AG04450 (cell line): Measurements from ENCODE around the gene ADI1. TPM values are rescaled to one million over a fixed set of nuclear protein-coding genes. Genes with fewer than 3 reads are reported as not detected.

Experiments
- CTCF ChIA-PET: fragments of 300-600, 350-600 bp; formaldehyde crosslinking; extraction: SDS; loops from one replicate; lab custom pipeline; 2022; ENCODE audit warnings: antibody characterized with exemption, inconsistent platforms; lab: Charles Lee
- POLR2A ChIA-PET: fragments of 350-600 bp; formaldehyde crosslinking; extraction: SDS; loops from one replicate; lab custom pipeline; 2021; ENCODE audit warnings: antibody characterized with exemption, inconsistent platforms; lab: Yijun Ruan, JAX
- DNase-seq: peaks from one replicate; pipeline ENCODE4 v3.0.0-alpha.2; 2011; ENCODE audit warnings: low read depth, low spot score
- H3K27ac ChIP-seq: one replicate; pipeline ENCODE4 v1.5.1; 2012; ENCODE audit warnings: low read depth, low read length, control low read depth
- H3K27me3 ChIP-seq: one replicate; pipeline ENCODE4 v1.6.0; 2012; ENCODE audit warnings: low read length; ENCODE audit not compliant: control insufficient read depth, insufficient read depth
- H3K4me3 ChIP-seq: 2 replicates; pipeline ENCODE4 v1.5.1; 2011; ENCODE audit warnings: mild to moderate bottlenecking, low read depth, low read length, control low read depth
- H3K9me3 ChIP-seq: 2 replicates; pipeline ENCODE4 v1.5.1; 2012; ENCODE audit warnings: low read length; ENCODE audit not compliant: control insufficient read depth, insufficient read depth
- polyA plus RNA-seq: library from polyadenylated mRNA; depleted of rRNA; stranded (reverse); fragments of >200 nt; gene quantifications from 2 replicates; pipeline ENCODE4 v1.2.3, GENCODE V29; 2011
- TF ChIP-seq, protein P1 (sequence below): IDR thresholded peaks from 2 replicates; pipeline ENCODE4 v1.5.1; 2011; ENCODE audit warnings: low read depth, low read length, control low read depth, inconsistent platforms

ADI1 gene
- polyA plus RNA-seq, 1 experiment: 71.4 TPM

DNA sequence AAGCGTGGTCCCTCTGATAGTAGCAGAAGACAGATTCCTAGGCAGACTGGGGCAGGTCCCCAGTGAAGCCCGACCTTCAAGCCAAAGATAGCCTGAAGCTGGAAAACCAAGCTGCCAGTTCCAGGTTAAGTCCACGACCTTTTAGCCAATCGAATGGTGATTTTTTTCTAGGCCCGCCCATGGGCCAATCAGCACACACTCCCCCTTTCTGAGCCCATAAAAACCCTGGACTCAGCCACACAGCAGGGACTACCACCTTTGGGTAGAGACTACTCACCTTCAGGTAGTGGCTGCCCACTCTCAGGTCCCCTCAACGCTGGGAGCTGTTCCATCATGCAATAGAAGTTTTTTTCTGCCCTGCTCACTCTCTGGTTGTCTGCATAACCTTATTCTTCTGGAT lies 14.5 kb upstream of the ADI1 start:
- POLR2A ChIA-PET: interaction anchor here (1.0 kb wide), 1 partner anchor 14 kb away, joined by 4 read pairs; the partner anchor contains the start of gene ADI1
- H3K27me3 ChIP-seq: no peaks in the 10 kb centered on the region
- no peak overlapping the region for H3K4me3 ChIP-seq
- peaks cover 5% of the 10 kb centered on the region; the same call in 1 of the 2 replicates for H3K9me3 ChIP-seq
- H3K27ac ChIP-seq: no peak overlapping the region
- CTCF ChIA-PET: no interaction called here
- TF ChIP-seq, protein P1, sequence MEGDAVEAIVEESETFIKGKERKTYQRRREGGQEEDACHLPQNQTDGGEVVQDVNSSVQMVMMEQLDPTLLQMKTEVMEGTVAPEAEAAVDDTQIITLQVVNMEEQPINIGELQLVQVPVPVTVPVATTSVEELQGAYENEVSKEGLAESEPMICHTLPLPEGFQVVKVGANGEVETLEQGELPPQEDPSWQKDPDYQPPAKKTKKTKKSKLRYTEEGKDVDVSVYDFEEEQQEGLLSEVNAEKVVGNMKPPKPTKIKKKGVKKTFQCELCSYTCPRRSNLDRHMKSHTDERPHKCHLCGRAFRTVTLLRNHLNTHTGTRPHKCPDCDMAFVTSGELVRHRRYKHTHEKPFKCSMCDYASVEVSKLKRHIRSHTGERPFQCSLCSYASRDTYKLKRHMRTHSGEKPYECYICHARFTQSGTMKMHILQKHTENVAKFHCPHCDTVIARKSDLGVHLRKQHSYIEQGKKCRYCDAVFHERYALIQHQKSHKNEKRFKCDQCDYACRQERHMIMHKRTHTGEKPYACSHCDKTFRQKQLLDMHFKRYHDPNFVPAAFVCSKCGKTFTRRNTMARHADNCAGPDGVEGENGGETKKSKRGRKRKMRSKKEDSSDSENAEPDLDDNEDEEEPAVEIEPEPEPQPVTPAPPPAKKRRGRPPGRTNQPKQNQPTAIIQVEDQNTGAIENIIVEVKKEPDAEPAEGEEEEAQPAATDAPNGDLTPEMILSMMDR: no peak
- DNase-seq: no peak

DNA sequence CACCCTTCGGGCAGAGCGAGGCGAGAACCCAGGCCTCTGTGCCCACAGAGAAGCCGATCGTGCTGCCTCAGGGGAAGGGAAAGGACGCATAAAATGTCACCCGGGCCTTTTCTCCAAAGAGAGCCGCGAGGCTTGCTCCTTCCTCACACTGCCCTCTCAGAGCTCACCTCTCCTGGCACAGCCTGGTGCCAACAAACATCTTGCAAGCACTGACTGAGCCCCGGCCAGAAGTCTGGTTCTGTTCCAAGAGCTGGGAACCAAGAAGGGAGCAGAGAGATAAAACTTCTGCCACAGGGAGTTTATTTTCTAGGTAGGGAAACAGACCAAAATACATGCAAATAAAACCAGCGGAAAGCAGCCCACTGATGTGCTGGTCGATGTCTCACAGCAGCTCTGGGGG lies 13.6 kb upstream of the ADI1 start:
- ChIA-PET CTCF (no interaction called here), POLR2A (no interaction called here)
- Histone ChIP-seq H3K27me3 (no peaks in the 10 kb centered on the region), H3K4me3 (no peak overlapping the region), H3K9me3 (peaks cover 9% of the 10 kb centered on the region; the same call in 1 of the 2 replicates), H3K27ac (no peak overlapping the region)
- DNase-seq: no peak
- TF ChIP-seq, protein P1: no peak

- Histone ChIP-seq H3K4me3 (no peak overlapping the region), H3K27me3 (no peaks in the 10 kb centered on the region), H3K27ac (no peak overlapping the region), H3K9me3 (peaks cover 8% of the 10 kb centered on the region; the same call in 1 of the 2 replicates)
- TF ChIP-seq, protein P1: no peak
- ChIA-PET POLR2A (no interaction called here), CTCF (no interaction called here)
- DNase-seq: no peak
Measured at GRCh38 chr2:3529316-3530025, 10.1 kb upstream of the ADI1 start.

GRCh38 chr2:3527886-3528785 lies 8.8 kb upstream of the ADI1 start:
- DNase-seq: no peak

More at GRCh38 chr2:3527886-3528785, 8.8 kb upstream of the ADI1 start:
- ChIA-PET POLR2A (no interaction called here), CTCF (no interaction called here)
- H3K27ac ChIP-seq: no peak overlapping the region
- H3K4me3 ChIP-seq: no peak overlapping the region
- TF ChIP-seq, protein P1: no peak
- H3K27me3 ChIP-seq: no peaks in the 10 kb centered on the region
- peaks cover 4% of the 10 kb centered on the region; the same call in 1 of the 2 replicates for H3K9me3 ChIP-seq
